DOHH2 (cell line): ENCODE measurements around the gene SLC29A3.

Experiments
- H3F3A ChIP-seq: fragments of 200-600 bp; sonication (generic), shearing (Covaris generic); 2 replicates; pipeline ENCODE4 v1.6.0; 2016; ENCODE audit warnings: antibody characterized with exemption, mild to moderate bottlenecking; ENCODE audit not compliant: control insufficient read depth, insufficient read depth
- H3K27ac ChIP-seq: fragments of 200-600 bp; sonication (generic); 2 replicates; pipeline ENCODE4 v1.5.1; 2014; ENCODE audit warnings: low read depth, mild to moderate bottlenecking, low read length, moderate library complexity
- H3K27me3 ChIP-seq: fragments of 200-600 bp; sonication (generic); 2 replicates; pipeline ENCODE4 v1.6.1; 2014; ENCODE audit warnings: mild to moderate bottlenecking, low read length, mixed read lengths; ENCODE audit not compliant: control insufficient read depth
- H3K36me3 ChIP-seq: fragments of 200-600 bp; sonication (generic); 2 replicates; pipeline ENCODE4 v1.6.1; 2014; ENCODE audit warnings: mild to moderate bottlenecking, low read length, moderate library complexity, mixed read lengths; ENCODE audit not compliant: control insufficient read depth
- H3K4me1 ChIP-seq: fragments of 200-600 bp; sonication (generic); 2 replicates; pipeline ENCODE4 v1.6.1; 2014; ENCODE audit warnings: mild to moderate bottlenecking, low read length, mixed read lengths; ENCODE audit not compliant: control insufficient read depth
- H3K4me2 ChIP-seq: fragments of 200-600 bp; sonication (generic); 2 replicates; pipeline ENCODE4 v1.6.0; 2014; ENCODE audit warnings: mild to moderate bottlenecking, low read length, moderate library complexity
- H3K4me3 ChIP-seq: fragments of 200-600 bp; sonication (generic); 2 replicates; pipeline ENCODE4 v1.5.1; 2014; ENCODE audit warnings: mild to moderate bottlenecking, low read length, mixed read lengths
- H3K79me2 ChIP-seq: fragments of 200-600 bp; sonication (generic); 2 replicates; pipeline ENCODE4 v1.6.1; 2014; ENCODE audit warnings: mild to moderate bottlenecking, low read length, mixed read lengths; ENCODE audit not compliant: control insufficient read depth
- H3K9me2 ChIP-seq: fragments of 200-600 bp; sonication (generic); replicated peaks from 2 replicates; pipeline ENCODE4 v1.6.1; 2014; ENCODE audit warnings: mild to moderate bottlenecking, low read length, mixed read lengths; ENCODE audit not compliant: control insufficient read depth
- H3K9me3 ChIP-seq: fragments of 200-600 bp; sonication (generic); 2 replicates; pipeline ENCODE4 v1.6.1; 2014; ENCODE audit warnings: antibody characterized with exemption, low read length, mixed read lengths; ENCODE audit not compliant: control insufficient read depth, insufficient read depth
- H4K20me1 ChIP-seq: fragments of 200-600 bp; sonication (generic); 2 replicates; pipeline ENCODE4 v1.6.0; 2014; ENCODE audit warnings: low read depth, mild to moderate bottlenecking, antibody characterized with exemption, low read length, moderate library complexity; ENCODE audit not compliant: control insufficient read depth, insufficient read depth
- EZH2phosphoT487 ChIP-seq: fragments of 200-600 bp; sonication (generic); IDR thresholded peaks from 2 replicates; pipeline ENCODE4 v1.6.1; 2017; ENCODE audit warnings: borderline replicate concordance, mild to moderate bottlenecking, antibody characterized with exemption, low read length, moderate library complexity, mixed read lengths
- TF ChIP-seq, protein P1 (sequence below): fragments of 200-600 bp; sonication (generic); IDR thresholded peaks from one replicate; pipeline ENCODE4 v1.5.1; 2014; ENCODE audit warnings: antibody characterized with exemption, mild to moderate bottlenecking, low read depth, low read length; ENCODE audit not compliant: poor library complexity, severe bottlenecking

SLC29A3 gene

DNA sequence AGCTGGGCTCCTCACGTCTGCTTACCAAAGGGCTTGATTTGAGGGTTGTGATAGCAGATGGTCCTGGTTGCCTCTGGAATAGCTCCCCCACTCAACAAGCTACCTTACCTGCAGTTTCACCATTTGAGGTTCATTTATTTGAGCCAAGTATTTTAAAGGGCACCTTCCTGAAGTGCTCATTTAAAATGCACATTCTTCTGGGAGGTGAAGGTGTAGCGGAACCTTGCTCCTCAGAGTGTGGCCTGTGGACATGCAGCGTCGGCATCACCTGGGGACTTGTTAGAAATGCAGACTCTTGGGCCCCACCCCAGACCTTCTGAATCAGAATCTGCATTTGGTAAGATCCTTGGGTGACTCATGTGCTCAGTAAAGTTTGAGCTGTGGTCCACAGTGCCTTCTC, 79.9 kb downstream of the SLC29A3 start:
- H3K27me3 ChIP-seq = no peaks in the 10 kb centered on the region
- no peaks in the 10 kb centered on the region for H3K9me2 ChIP-seq
- no peaks in the 10 kb centered on the region for H3F3A ChIP-seq
- no peaks in the 10 kb centered on the region for H3K36me3 ChIP-seq
- no peaks in the 10 kb centered on the region for H4K20me1 ChIP-seq
- no peaks in the 10 kb centered on the region for H3K9me3 ChIP-seq
- no peak for TF ChIP-seq EZH2phosphoT487
- TF ChIP-seq, protein P1, sequence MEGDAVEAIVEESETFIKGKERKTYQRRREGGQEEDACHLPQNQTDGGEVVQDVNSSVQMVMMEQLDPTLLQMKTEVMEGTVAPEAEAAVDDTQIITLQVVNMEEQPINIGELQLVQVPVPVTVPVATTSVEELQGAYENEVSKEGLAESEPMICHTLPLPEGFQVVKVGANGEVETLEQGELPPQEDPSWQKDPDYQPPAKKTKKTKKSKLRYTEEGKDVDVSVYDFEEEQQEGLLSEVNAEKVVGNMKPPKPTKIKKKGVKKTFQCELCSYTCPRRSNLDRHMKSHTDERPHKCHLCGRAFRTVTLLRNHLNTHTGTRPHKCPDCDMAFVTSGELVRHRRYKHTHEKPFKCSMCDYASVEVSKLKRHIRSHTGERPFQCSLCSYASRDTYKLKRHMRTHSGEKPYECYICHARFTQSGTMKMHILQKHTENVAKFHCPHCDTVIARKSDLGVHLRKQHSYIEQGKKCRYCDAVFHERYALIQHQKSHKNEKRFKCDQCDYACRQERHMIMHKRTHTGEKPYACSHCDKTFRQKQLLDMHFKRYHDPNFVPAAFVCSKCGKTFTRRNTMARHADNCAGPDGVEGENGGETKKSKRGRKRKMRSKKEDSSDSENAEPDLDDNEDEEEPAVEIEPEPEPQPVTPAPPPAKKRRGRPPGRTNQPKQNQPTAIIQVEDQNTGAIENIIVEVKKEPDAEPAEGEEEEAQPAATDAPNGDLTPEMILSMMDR = no peak
- no peak overlapping the region for H3K4me3 ChIP-seq
- no peaks in the 10 kb centered on the region for H3K79me2 ChIP-seq
- no peak overlapping the region for H3K27ac ChIP-seq
- no peaks in the 10 kb centered on the region for H3K4me1 ChIP-seq
- no peak overlapping the region for H3K4me2 ChIP-seq

DNA sequence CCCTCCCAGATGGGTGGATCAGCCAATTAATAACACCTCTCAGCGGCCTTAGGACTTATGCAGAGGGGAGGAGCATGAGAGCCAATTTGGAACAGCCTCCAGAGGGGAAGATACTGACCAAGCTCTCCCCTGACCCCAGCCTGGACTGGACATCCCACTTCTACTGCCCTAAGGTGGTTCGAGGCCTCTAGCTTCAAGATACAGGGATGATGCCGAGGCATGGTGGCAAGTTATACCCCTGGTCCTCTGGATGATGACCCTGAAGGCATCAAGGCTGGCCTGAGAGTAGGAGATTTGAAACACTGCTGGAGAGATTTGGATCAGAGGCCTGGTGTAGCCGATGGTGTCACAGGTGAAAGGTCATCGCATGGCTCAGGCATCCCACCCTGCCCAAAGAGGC, 80.9 kb downstream of the SLC29A3 start:
- no peaks in the 10 kb centered on the region for H3K9me3 ChIP-seq
- no peaks in the 10 kb centered on the region for H3F3A ChIP-seq
- H3K9me2 ChIP-seq = no peaks in the 10 kb centered on the region
- no peaks in the 10 kb centered on the region for H3K4me1 ChIP-seq
- no peak overlapping the region for H3K4me2 ChIP-seq
- no peaks in the 10 kb centered on the region for H4K20me1 ChIP-seq
- no peak overlapping the region for H3K27ac ChIP-seq
- no peaks in the 10 kb centered on the region for H3K27me3 ChIP-seq
- TF ChIP-seq, protein P1 = no peak
- no peak overlapping the region for H3K4me3 ChIP-seq
- no peaks in the 10 kb centered on the region for H3K36me3 ChIP-seq
- no peaks in the 10 kb centered on the region for H3K79me2 ChIP-seq

DNA sequence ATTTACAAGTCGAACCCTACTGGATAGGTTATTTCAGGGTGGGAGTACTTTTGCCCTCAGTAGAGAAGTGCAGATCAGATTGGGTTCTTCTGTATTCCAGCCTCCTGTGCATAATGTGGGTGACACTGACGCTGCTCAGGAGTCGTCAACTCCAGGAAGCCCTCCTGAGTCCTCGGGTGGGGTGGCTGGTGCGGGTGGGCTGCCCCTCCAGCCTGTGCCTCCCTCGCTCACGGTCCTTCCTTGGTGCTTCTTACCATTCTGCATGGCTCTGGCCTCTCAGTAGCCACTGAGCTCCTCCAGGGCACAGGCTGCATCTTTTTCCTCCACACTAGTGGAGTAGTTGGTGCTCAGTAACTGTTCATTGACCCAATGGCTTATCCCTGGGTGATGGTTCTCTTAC, 82.0 kb downstream of the SLC29A3 start:
- Histone ChIP-seq H3K36me3 (no peaks in the 10 kb centered on the region), H3F3A (no peaks in the 10 kb centered on the region), H3K4me3 (no peak overlapping the region), H3K27me3 (no peaks in the 10 kb centered on the region), H3K79me2 (no peaks in the 10 kb centered on the region), H3K4me2 (no peak overlapping the region), H3K27ac (no peak overlapping the region), H3K9me2 (no peaks in the 10 kb centered on the region), H4K20me1 (no peaks in the 10 kb centered on the region), H3K4me1 (no peaks in the 10 kb centered on the region), H3K9me3 (no peaks in the 10 kb centered on the region)
- TF ChIP-seq, protein P1 = no peak
- no peak for TF ChIP-seq EZH2phosphoT487

DNA sequence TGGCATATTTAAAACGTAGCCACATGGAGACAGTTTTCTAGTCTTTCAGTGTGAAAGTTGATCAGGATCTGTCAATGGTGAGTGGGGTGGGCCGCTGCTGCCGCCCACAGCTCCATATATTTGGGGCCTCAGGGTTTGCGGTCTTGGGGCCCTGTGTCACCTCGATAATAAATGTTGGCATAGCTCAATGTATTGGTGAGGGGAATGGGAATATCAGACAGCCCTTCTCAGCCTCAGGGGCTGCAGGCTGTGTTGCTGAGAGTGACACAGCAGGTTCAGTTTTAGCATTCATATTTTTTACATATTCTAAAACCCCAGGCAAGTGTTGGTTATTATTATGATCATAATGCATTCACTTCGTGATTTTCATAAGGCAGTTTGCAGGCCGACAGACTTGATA, 82.9 kb downstream of the SLC29A3 start:
- no peaks in the 10 kb centered on the region for H3K4me1 ChIP-seq
- no peak overlapping the region for H3K27ac ChIP-seq
- no peaks in the 10 kb centered on the region for H3K27me3 ChIP-seq

More for the DNA sequence above, 82.9 kb downstream of the SLC29A3 start:
- no peaks in the 10 kb centered on the region for H4K20me1 ChIP-seq
- H3K4me2 ChIP-seq = no peak overlapping the region
- TF ChIP-seq, protein P1 = no peak
- H3K4me3 ChIP-seq = no peak overlapping the region
- no peaks in the 10 kb centered on the region for H3K9me3 ChIP-seq
- H3K79me2 ChIP-seq = no peaks in the 10 kb centered on the region
- H3K36me3 ChIP-seq = no peaks in the 10 kb centered on the region
- H3K9me2 ChIP-seq = no peaks in the 10 kb centered on the region
- no peaks in the 10 kb centered on the region for H3F3A ChIP-seq
